Breast epithelium (tissue), 4 donors: Measurements from ENCODE around the gene GREB1L. TPM values are rescaled to one million over a fixed set of nuclear protein-coding genes. Genes with fewer than 3 reads are reported as not detected.

Experiments used
- DNase-seq, 2 donors: peaks; one replicate each; pipeline ENCODE4 v3.0.0-alpha.2; 2019; ENCODE audit warnings: low spot score in 2 of 2
- H3K27ac ChIP-seq, 2 donors: fragments of 200-600 bp; sonication (generic) in 1 of 2; one replicate each; pipeline ENCODE4 v1.5.1; 2016 to 2019; ENCODE audit warnings: mild to moderate bottlenecking in 1 of 2
- H3K27me3 ChIP-seq, 2 donors: fragments of 200-600 bp; sonication (generic) in 1 of 2; one replicate each; pipeline versions ENCODE4 v1.5.1 to v1.6.0; 2017 to 2019; ENCODE audit warnings: control low read depth in 1 of 2, mild to moderate bottlenecking in 1 of 2
- H3K36me3 ChIP-seq: fragments of 200-600 bp; one replicate; pipeline ENCODE4 v1.5.1; 2019
- H3K4me1 ChIP-seq, 2 donors: fragments of 200-600 bp; sonication (generic); one replicate each; pipeline ENCODE4 v1.5.1; 2016 to 2019; ENCODE audit warnings: control low read depth in 1 of 2
- H3K4me3 ChIP-seq, 3 donors: fragments of 200-600 bp; sonication (generic); 1 replicate in 2 of 3; 2 replicates in 1 of 3; pipeline ENCODE4 v1.5.1; 2016 to 2019; ENCODE audit warnings: mild to moderate bottlenecking in 3 of 3, moderate library complexity in 2 of 3
- H3K9me3 ChIP-seq, 2 donors: fragments of 200-600 bp; sonication (generic) in 1 of 2; one replicate each; pipeline ENCODE4 v1.5.1; 2016 to 2019; ENCODE audit warnings: control low read depth in 1 of 2
- POLR2A ChIP-seq: fragments of 450-650 bp; IDR thresholded peaks from one replicate; pipeline ENCODE4 v1.6.1; 2016; ENCODE audit warnings: antibody characterized with exemption, mild to moderate bottlenecking, moderate library complexity
- POLR2AphosphoS5 ChIP-seq, 3 donors: sonication (generic); formaldehyde crosslinking; IDR thresholded peaks; one replicate each; pipeline ENCODE4 v1.6.1; 2017; ENCODE audit warnings: antibody characterized with exemption in 3 of 3
- intact Hi-C: fragments of 100-400 bp; cut with DNase I; formaldehyde crosslinking; loops from one replicate; pipeline ENCODE4 v1.15.1; 2023; ENCODE audit warnings: low total_unique reads
- total RNA-seq, 3 donors: library from RNA; depleted of rRNA; stranded (reverse); fragments of >200 nt; gene quantifications; one replicate each; pipeline ENCODE4 v1.1.0, GENCODE V29; 2016
- TF ChIP-seq, protein P1 (sequence below), 3 donors: fragments of 450-650 bp; IDR thresholded peaks; one replicate each; pipeline ENCODE4 v1.5.1; 2016 to 2017; ENCODE audit warnings: antibody characterized with exemption in 3 of 3, mild to moderate bottlenecking in 3 of 3, moderate library complexity in 3 of 3

GREB1L gene
- total RNA-seq, 3 donors from 2014 or later, result 6.6 to 75.7 (median 8.9) TPM

GRCh38 chr18:21479721-21480120 lies 237.7 kb downstream of the GREB1L start:
- no peak for DNase-seq
- intact Hi-C loops, result no loop called here
- Histone ChIP-seq H3K27ac (no peak overlapping the region), H3K27me3 (no peaks in the 10 kb centered on the region), H3K9me3 (no peaks in the 10 kb centered on the region), H3K4me1 (no peaks in the 10 kb centered on the region), H3K4me3 (no peak overlapping the region), H3K36me3 (no peaks in the 10 kb centered on the region)
- TF ChIP-seq, protein P1, sequence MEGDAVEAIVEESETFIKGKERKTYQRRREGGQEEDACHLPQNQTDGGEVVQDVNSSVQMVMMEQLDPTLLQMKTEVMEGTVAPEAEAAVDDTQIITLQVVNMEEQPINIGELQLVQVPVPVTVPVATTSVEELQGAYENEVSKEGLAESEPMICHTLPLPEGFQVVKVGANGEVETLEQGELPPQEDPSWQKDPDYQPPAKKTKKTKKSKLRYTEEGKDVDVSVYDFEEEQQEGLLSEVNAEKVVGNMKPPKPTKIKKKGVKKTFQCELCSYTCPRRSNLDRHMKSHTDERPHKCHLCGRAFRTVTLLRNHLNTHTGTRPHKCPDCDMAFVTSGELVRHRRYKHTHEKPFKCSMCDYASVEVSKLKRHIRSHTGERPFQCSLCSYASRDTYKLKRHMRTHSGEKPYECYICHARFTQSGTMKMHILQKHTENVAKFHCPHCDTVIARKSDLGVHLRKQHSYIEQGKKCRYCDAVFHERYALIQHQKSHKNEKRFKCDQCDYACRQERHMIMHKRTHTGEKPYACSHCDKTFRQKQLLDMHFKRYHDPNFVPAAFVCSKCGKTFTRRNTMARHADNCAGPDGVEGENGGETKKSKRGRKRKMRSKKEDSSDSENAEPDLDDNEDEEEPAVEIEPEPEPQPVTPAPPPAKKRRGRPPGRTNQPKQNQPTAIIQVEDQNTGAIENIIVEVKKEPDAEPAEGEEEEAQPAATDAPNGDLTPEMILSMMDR (IDR thresholded peaks at IDR 0.05), result no peak
- TF ChIP-seq POLR2AphosphoS5 (IDR thresholded peaks at IDR 0.05) (no peak), POLR2A (no peak)

DNA sequence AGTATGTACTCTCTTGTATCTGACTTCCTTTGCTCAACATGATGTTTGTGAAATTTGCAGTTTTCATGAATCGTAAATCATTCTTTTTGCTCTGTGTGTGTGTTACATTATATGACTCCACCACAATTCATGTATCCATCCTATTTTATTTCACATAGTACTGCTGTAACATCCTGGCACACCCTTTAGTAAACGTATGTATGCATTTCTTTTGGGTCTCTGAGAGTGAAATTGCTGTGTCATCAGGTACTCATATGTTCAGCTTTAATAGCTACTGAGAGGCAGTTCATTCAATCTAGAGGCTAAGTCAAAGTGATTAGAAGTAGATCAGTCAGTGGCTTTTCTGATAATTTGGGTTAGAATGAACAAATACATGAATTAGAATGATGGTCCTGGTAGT lies 239.7 kb downstream of the GREB1L start:
- no peak overlapping the region for H3K27ac ChIP-seq
- no peaks in the 10 kb centered on the region for H3K4me1 ChIP-seq
- no peak overlapping the region for H3K4me3 ChIP-seq
- DNase-seq, result no peak
- H3K9me3 ChIP-seq, result no peaks in the 10 kb centered on the region
- intact Hi-C loops, result no loop called here
- no peaks in the 10 kb centered on the region for H3K36me3 ChIP-seq
- TF ChIP-seq POLR2AphosphoS5 (IDR thresholded peaks at IDR 0.05), result no peak
- no peak for TF ChIP-seq POLR2A
- TF ChIP-seq, protein P1 (IDR thresholded peaks at IDR 0.05), result no peak
- H3K27me3 ChIP-seq, result no peaks in the 10 kb centered on the region

- Histone ChIP-seq H3K27me3 (no peaks in the 10 kb centered on the region), H3K4me1 (no peaks in the 10 kb centered on the region), H3K4me3 (no peak overlapping the region), H3K9me3 (no peaks in the 10 kb centered on the region), H3K36me3 (no peaks in the 10 kb centered on the region), H3K27ac (no peak overlapping the region)
- TF ChIP-seq POLR2A (no peak), POLR2AphosphoS5 (IDR thresholded peaks at IDR 0.05) (no peak)
- TF ChIP-seq, protein P1 (IDR thresholded peaks at IDR 0.05), result no peak
- DNase-seq, result no peak
- intact Hi-C loops, result no loop called here
These were observed 241.0 kb downstream of the GREB1L start for GRCh38 chr18:21483051-21483450.

DNA sequence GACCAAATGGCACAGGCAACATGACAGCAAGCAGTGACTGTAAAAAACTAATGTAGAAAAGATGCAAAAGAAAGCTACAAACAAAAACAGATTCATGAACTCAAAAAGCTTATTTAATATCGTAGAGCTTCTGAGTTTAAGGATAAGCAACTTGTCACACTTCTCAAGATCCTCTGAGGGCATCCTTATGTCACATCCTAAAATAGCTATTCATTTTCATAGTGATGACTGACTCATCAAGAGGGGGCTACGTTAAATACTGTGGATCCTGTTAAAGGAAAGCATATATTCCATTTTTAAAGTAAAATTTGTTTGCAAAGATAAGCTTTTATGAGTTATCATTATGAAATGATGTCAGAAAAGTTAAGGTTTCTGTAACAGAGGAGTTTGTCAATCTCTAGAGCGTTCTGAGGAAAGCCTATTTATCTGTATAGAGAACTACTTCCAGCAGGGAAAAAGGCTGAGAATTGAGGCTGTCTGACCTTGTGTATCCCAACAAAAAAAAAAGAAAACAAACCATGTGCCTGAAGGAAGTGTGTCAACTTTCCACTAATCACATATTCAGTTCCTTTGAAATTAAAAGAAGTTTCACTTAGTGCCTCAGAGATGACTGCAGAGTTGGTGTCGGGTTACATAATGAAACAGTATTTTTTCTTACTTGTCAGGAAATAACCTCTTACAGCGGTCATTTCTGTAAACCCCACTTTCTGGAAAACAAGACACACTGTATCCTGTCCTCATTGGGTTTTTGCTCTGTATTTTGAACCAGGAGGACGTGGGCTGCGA lies 243.0 kb downstream of the GREB1L start:
- no peak for DNase-seq
- Histone ChIP-seq H3K9me3 (no peaks in the 10 kb centered on the region), H3K27me3 (no peaks in the 10 kb centered on the region), H3K4me3 (no peak overlapping the region), H3K4me1 (no peaks in the 10 kb centered on the region), H3K27ac (no peak overlapping the region), H3K36me3 (no peaks in the 10 kb centered on the region)
- intact Hi-C loops, result no loop called here
- no peak for TF ChIP-seq POLR2AphosphoS5 (IDR thresholded peaks at IDR 0.05)
- no peak for TF ChIP-seq POLR2A
- TF ChIP-seq, protein P1 (IDR thresholded peaks at IDR 0.05), result no peak

DNA sequence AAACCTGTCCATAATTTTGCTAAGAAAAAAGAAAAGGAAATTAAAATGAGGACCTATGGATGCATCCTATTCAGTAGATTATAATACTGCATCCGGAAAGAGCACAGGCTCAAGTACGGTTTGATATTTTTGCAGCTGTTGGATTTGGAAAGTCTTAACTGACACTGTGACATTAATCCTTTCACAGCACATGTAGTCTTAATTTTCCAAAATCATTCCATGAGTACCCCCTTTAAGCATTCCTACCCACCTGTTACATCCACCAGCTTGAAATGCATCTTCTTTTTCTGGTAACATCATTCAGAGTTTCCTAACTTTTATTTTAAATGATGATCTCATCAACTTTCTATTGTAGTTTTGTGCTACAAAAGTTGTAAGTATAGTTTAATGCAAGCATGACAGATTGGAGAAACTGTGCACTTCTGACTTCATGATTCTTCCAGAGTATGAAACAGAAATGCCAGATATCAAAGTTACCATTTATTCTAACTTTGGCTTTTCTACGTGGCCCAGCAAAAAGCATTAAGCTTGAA lies 244.9 kb downstream of the GREB1L start:
- H3K36me3 ChIP-seq, result no peaks in the 10 kb centered on the region
- H3K4me1 ChIP-seq, result no peaks in the 10 kb centered on the region
- no peaks in the 10 kb centered on the region for H3K27me3 ChIP-seq
- DNase-seq, result no peak
- no peak overlapping the region for H3K27ac ChIP-seq
- H3K9me3 ChIP-seq, result no peaks in the 10 kb centered on the region
- intact Hi-C loops, result no loop called here
- H3K4me3 ChIP-seq, result no peak overlapping the region
- TF ChIP-seq POLR2AphosphoS5 (IDR thresholded peaks at IDR 0.05), result no peak
- TF ChIP-seq, protein P1 (IDR thresholded peaks at IDR 0.05), result no peak
- no peak for TF ChIP-seq POLR2A
